IMR-90 (cell line): ENCODE results near the gene TTC28. TPM values are rescaled to one million over a fixed set of nuclear protein-coding genes. Genes with fewer than 3 reads are reported as not detected.

Source experiments
- ATAC-seq: fragments of 200-7000 bp; cut with Tn5 transposase; 2 replicates; pipeline ENCODE4 v1.9.1; 2020; ENCODE audit warnings: low read depth, mild to moderate bottlenecking, moderate library complexity
- BruUV-seq: library from RNA; stranded (reverse); fragments of 400-500 nt; replicated peaks from 2 replicates; lab custom pipeline; 2021; lab: Mats Ljungman, UMichigan
- CTCF ChIA-PET: fragments of 300-600 bp; formaldehyde crosslinking; extraction: SDS; loops from one replicate; lab custom pipeline; 2021; ENCODE audit warnings: antibody characterized with exemption; lab: Yijun Ruan, JAX
- POLR2A ChIA-PET: fragments of 300-600 bp; sonication (Branson Sonifier 250); formaldehyde crosslinking; loops from one replicate; lab custom pipeline; 2022; ENCODE audit warnings: antibody characterized with exemption; ENCODE audit not compliant: unreplicated experiment; lab: Charles Lee
- DNase-seq: peaks from one replicate; pipeline ENCODE4 v3.0.0; 2013
- H2AFZ ChIP-seq: replicated peaks from 2 replicates; pipeline ENCODE3; 2013; ENCODE audit warnings: low read length, mild to moderate bottlenecking; ENCODE audit not compliant: poor library complexity
- H2AK5ac ChIP-seq: 2 replicates; pipeline ENCODE4 v1.6.1; 2013; ENCODE audit warnings: low read depth, low read length, inconsistent platforms
- H2AK9ac ChIP-seq: replicated peaks from 2 replicates; pipeline ENCODE3; 2013; ENCODE audit warnings: mild to moderate bottlenecking, low read depth, low read length, moderate library complexity; ENCODE audit not compliant: poor library complexity
- H2BK120ac ChIP-seq: 2 replicates; pipeline ENCODE4 v1.6.1; 2013; ENCODE audit warnings: low read depth, low read length, inconsistent platforms
- H2BK15ac ChIP-seq: 3 replicates; pipeline ENCODE4 v1.6.1; 2013; ENCODE audit warnings: low read depth, low read length, inconsistent platforms
- H2BK20ac ChIP-seq: 2 replicates; pipeline ENCODE4 v1.6.1; 2013; ENCODE audit warnings: low read depth, mild to moderate bottlenecking, inconsistent platforms, low read length, moderate library complexity
- H2BK5ac ChIP-seq: 2 replicates; pipeline ENCODE4 v1.6.1; 2013; ENCODE audit warnings: mild to moderate bottlenecking, low read depth, low read length, inconsistent platforms; ENCODE audit not compliant: poor library complexity, severe bottlenecking
- H3K14ac ChIP-seq: replicated peaks from 2 replicates; pipeline ENCODE4 v1.6.1; 2013; ENCODE audit warnings: low read depth, low read length, inconsistent platforms
- H3K18ac ChIP-seq: 2 replicates; pipeline ENCODE4 v1.6.1; 2013; ENCODE audit warnings: low read depth, low read length, control low read depth
- H3K23ac ChIP-seq: 2 replicates; pipeline ENCODE4 v1.6.1; 2013; ENCODE audit warnings: low read depth, low read length, inconsistent platforms
- H3K27ac ChIP-seq: 2 replicates; pipeline ENCODE4 v1.5.1; 2013; ENCODE audit warnings: mild to moderate bottlenecking, control low read depth, low read length; ENCODE audit not compliant: insufficient read depth
- H3K27me3 ChIP-seq: 2 replicates; pipeline ENCODE4 v1.6.1; 2013; ENCODE audit warnings: low read length; ENCODE audit not compliant: control insufficient read depth, insufficient read depth
- H3K36me3 ChIP-seq: 2 replicates; pipeline ENCODE4 v1.6.1; 2013; ENCODE audit warnings: low read length, mixed read lengths; ENCODE audit not compliant: control insufficient read depth, insufficient read depth
- H3K4ac ChIP-seq: 2 replicates; pipeline ENCODE4 v1.6.1; 2013; ENCODE audit warnings: low read depth, low read length, inconsistent platforms
- H3K4me1 ChIP-seq: 2 replicates; pipeline ENCODE4 v1.6.1; 2013; ENCODE audit warnings: low read length, mixed read lengths; ENCODE audit not compliant: control insufficient read depth, insufficient read depth
- H3K4me2 ChIP-seq: 2 replicates; pipeline ENCODE4 v1.6.1; 2013; ENCODE audit warnings: low read depth, mild to moderate bottlenecking, control low read depth, low read length, moderate library complexity
- H3K4me3 ChIP-seq: 2 replicates; pipeline ENCODE4 v1.5.1; 2013; ENCODE audit warnings: low read depth, mild to moderate bottlenecking, control low read depth, low read length, moderate library complexity; ENCODE audit not compliant: insufficient read depth
- H3K56ac ChIP-seq: 2 replicates; pipeline ENCODE4 v1.6.1; 2013; ENCODE audit warnings: low read length, inconsistent platforms; ENCODE audit not compliant: insufficient read depth; ENCODE audit errors: extremely low read depth
- H3K79me1 ChIP-seq, 2 experiments: 2 replicates each; pipeline ENCODE4 v1.6.1; 2013; ENCODE audit warnings: low read length in 2 of 2, inconsistent platforms in 1 of 2, low read depth in 1 of 2
- H3K9ac ChIP-seq: 2 replicates; pipeline ENCODE4 v1.6.1; 2013; ENCODE audit warnings: low read depth, low read length, control low read depth
- H3K9me1 ChIP-seq: 2 replicates; pipeline ENCODE4 v1.6.1; 2013; ENCODE audit warnings: low read length, inconsistent platforms; ENCODE audit not compliant: insufficient read depth
- H3K9me3 ChIP-seq: 2 replicates; pipeline ENCODE4 v1.6.1; 2013; ENCODE audit warnings: low read length; ENCODE audit not compliant: control insufficient read depth, insufficient read depth
- H4K20me1 ChIP-seq: 2 replicates; pipeline ENCODE4 v1.6.1; 2013; ENCODE audit warnings: low read length, inconsistent platforms; ENCODE audit not compliant: insufficient read depth
- H4K5ac ChIP-seq: 2 replicates; pipeline ENCODE4 v1.6.1; 2013; ENCODE audit warnings: mild to moderate bottlenecking, low read depth, low read length, control low read depth
- H4K8ac ChIP-seq, 2 experiments: 2 replicates each; pipeline ENCODE4 v1.6.1; 2013; ENCODE audit warnings: low read depth in 2 of 2, low read length in 2 of 2, control low read depth in 1 of 2, inconsistent platforms in 1 of 2
- H4K91ac ChIP-seq: 2 replicates; pipeline ENCODE4 v1.6.1; 2013; ENCODE audit warnings: low read depth, low read length, inconsistent platforms; ENCODE audit not compliant: insufficient read depth
- CEBPB ChIP-seq: IDR thresholded peaks from 2 replicates; pipeline ENCODE4 v1.6.1; 2012; ENCODE audit warnings: low read depth, low read length, improper control_type of control experiment
- CHD1 ChIP-seq: IDR thresholded peaks from 2 replicates; pipeline ENCODE4 v1.6.1; 2012; ENCODE audit warnings: low read depth, low read length, improper control_type of control experiment
- MAFK ChIP-seq: IDR thresholded peaks from 2 replicates; pipeline ENCODE4 v1.6.1; 2012; ENCODE audit warnings: low read depth, low read length, improper control_type of control experiment
- MAZ ChIP-seq: IDR thresholded peaks from 2 replicates; pipeline ENCODE4 v1.6.1; 2012; ENCODE audit warnings: low read depth, mild to moderate bottlenecking, low read length, improper control_type of control experiment, moderate library complexity, borderline replicate concordance
- MXI1 ChIP-seq: IDR thresholded peaks from 2 replicates; pipeline ENCODE4 v1.6.1; 2012; ENCODE audit warnings: low read depth, mild to moderate bottlenecking, low read length, moderate library complexity, borderline replicate concordance
- POLR2A ChIP-seq: IDR thresholded peaks from 2 replicates; pipeline ENCODE4 v1.6.1; 2012; ENCODE audit warnings: mild to moderate bottlenecking, low read depth, low read length
- RAD21 ChIP-seq: IDR thresholded peaks from 2 replicates; pipeline ENCODE4 v1.6.1; 2012; ENCODE audit warnings: low read length, improper control_type of control experiment
- RCOR1 ChIP-seq: IDR thresholded peaks from 2 replicates; pipeline ENCODE4 v1.6.1; 2012; ENCODE audit warnings: mild to moderate bottlenecking, low read length, improper control_type of control experiment; ENCODE audit not compliant: insufficient replicate concordance
- RFX5 ChIP-seq: IDR thresholded peaks from 2 replicates; pipeline ENCODE4 v1.8.0; 2012; ENCODE audit warnings: low read depth, mild to moderate bottlenecking, low read length, moderate library complexity
- SMC3 ChIP-seq: fragments of 150-350 bp; IDR thresholded peaks from 2 replicates; pipeline ENCODE4 v1.6.1; 2016; ENCODE audit warnings: low read depth, mild to moderate bottlenecking, antibody characterized with exemption, low read length, moderate library complexity
- USF2 ChIP-seq: fragments of 150-350 bp; IDR thresholded peaks from 2 replicates; pipeline ENCODE4 v1.6.1; 2017; ENCODE audit warnings: mild to moderate bottlenecking, antibody characterized with exemption, low read length, low read depth
- WGBS, 2 experiments: methylation state at CpG; one replicate each; pipeline versions ENCODE4 v1.1.5 to v1.1.7; 2013; ENCODE audit warnings: missing lambda C conversion rate in 2 of 2; ENCODE audit not compliant: insufficient read length in 1 of 2; ENCODE audit errors: extremely low coverage in 2 of 2; 5-methylcytosine and 5-hydroxymethylcytosine counted together
- dilution Hi-C: fragments of 300-500 bp; cut with HindIII; formaldehyde crosslinking; loops from one replicate; pipeline ENCODE4 v1.14.3; 2018; ENCODE audit warnings: low sequenced_read_pairs; ENCODE audit not compliant: unreplicated experiment
- in situ Hi-C: fragments of 300-500 bp; cut with MboI; formaldehyde crosslinking; loops from 3 replicates; pipeline ENCODE4 v1.14.3; 2019; ENCODE audit warnings: low sequenced_read_pairs, inconsistent platforms, mixed read lengths
- intact Hi-C: fragments of 100-400 bp; cut with micrococcal nuclease; formaldehyde crosslinking; loops from 2 replicates; pipeline ENCODE4 v1.10.0; 2022
- polyA plus RNA-seq, 3 experiments: library from polyadenylated mRNA; depleted of rRNA; stranded (reverse); fragments of >200 nt; gene quantifications; 2 replicates each; pipeline ENCODE4 v1.2.3, GENCODE V29; 2012; ENCODE audit warnings: low replicate concordance in 1 of 3
- total RNA-seq: library from RNA; depleted of rRNA; stranded (reverse); fragments of >200 nt; gene quantifications from 2 replicates; pipeline ENCODE4 v1.2.3, GENCODE V29; 2012
- TF ChIP-seq, protein P1 (sequence below): fragments of 150-350 bp; IDR thresholded peaks from 2 replicates; pipeline ENCODE4 v1.6.1; 2016; ENCODE audit warnings: low read depth, mild to moderate bottlenecking, low read length, moderate library complexity, borderline replicate concordance

TTC28 gene
- total and polyA plus RNA-seq, 2 of the 4 experiments (the other 2 are of a cell fraction), result 5.6 to 13.3 TPM

DNA sequence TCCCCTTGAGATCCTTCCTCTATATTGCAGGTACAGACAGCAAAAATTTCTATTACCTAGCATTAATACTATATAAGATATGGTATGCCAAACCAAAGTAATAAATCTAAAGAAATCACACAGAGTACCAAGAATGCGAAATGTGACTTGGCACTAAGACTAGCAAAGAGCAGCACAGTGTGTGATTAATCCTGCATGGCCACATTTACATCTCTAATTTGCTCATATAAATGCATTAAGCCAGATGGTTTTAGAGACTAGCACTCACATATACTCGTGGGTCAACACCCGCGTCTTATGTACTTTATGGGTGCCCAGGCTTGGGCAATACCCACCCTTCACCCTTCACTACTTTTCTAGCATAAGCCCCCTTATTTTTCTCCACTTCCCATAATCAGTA, 213.2 kb downstream of the TTC28 start:
- Histone ChIP-seq H3K9me3 (no peaks in the 10 kb centered on the region), H3K14ac (no peak overlapping the region), H2BK120ac (no peak overlapping the region), H3K36me3 (no peaks in the 10 kb centered on the region), H2AFZ (no peak overlapping the region), H3K9ac (no peak overlapping the region), H3K27me3 (no peaks in the 10 kb centered on the region), H4K20me1 (no peaks in the 10 kb centered on the region), H3K23ac (no peak overlapping the region), H2BK20ac (no peak overlapping the region), H4K91ac (no peak overlapping the region), H3K4me2 (no peak overlapping the region), H3K27ac (no peak overlapping the region), H3K56ac (no peak overlapping the region), H2AK9ac (no peak overlapping the region), H3K79me1 (peaks cover 0 to 5% of the 10 kb centered on the region in 2 experiments; a peak in 2 of 4 replicates), H3K4ac (no peak overlapping the region), H4K8ac (no peak overlapping the region), H3K9me1 (no peaks in the 10 kb centered on the region), H3K4me3 (no peak overlapping the region), H3K4me1 (no peaks in the 10 kb centered on the region), H3K18ac (no peak overlapping the region), H2BK5ac (no peak overlapping the region), H2BK15ac (no peak overlapping the region), H2AK5ac (no peak overlapping the region), H4K5ac (no peak overlapping the region)
- DNase-seq (no peak), ATAC-seq (no peak)
- no TSS peak for BruUV-seq
- dilution Hi-C loops, result no loop called here
- ChIA-PET CTCF (no interaction called here), POLR2A (no interaction called here)
- intact Hi-C loops, result no loop called here
- in situ Hi-C loops, result no loop called here
- WGBS, 2 experiments, result no CpG with 5 or more reads among the region's 4 CpGs
- no peak for TF ChIP-seq MAZ
- no peak for TF ChIP-seq POLR2A
- TF ChIP-seq, protein P1, sequence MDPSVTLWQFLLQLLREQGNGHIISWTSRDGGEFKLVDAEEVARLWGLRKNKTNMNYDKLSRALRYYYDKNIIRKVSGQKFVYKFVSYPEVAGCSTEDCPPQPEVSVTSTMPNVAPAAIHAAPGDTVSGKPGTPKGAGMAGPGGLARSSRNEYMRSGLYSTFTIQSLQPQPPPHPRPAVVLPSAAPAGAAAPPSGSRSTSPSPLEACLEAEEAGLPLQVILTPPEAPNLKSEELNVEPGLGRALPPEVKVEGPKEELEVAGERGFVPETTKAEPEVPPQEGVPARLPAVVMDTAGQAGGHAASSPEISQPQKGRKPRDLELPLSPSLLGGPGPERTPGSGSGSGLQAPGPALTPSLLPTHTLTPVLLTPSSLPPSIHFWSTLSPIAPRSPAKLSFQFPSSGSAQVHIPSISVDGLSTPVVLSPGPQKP, result no peak
- no peak for TF ChIP-seq CEBPB
- TF ChIP-seq RFX5, result no peak
- TF ChIP-seq RAD21, result no peak
- TF ChIP-seq MXI1, result no peak
- no peak for TF ChIP-seq RCOR1
- TF ChIP-seq SMC3, result no peak
- no peak for TF ChIP-seq CHD1
- no peak for TF ChIP-seq MAFK
- no peak for TF ChIP-seq USF2
